ENCODE measurements around the gene STK32A. TPM values are rescaled to one million over a fixed set of nuclear protein-coding genes. Genes with fewer than 3 reads are reported as not detected.

STK32A gene
- total RNA-seq, 1 donor from 2014 or later, result 5.3 TPM

- peaks cover 6% of the 10 kb centered on the region for H3K4me1 Mint-ChIP-seq (ENCODE audit: unreplicated experiment)
Observed at GRCh38 chr5:147384346-147385193, 149.7 kb downstream of the STK32A start.

GRCh38 chr5:147387109-147387508, 152.3 kb downstream of the STK32A start:
- DNase-seq (ENCODE audit: extremely low spot score, unreplicated experiment), result no peak
- Mint-ChIP-seq H3K4me1 (ENCODE audit: unreplicated experiment) (peaks cover 6% of the 10 kb centered on the region), H3K27me3 (peaks cover 7% of the 10 kb centered on the region), H3K9me3 (no peaks in the 10 kb centered on the region), H3K4me3 (no peak overlapping the region), H3K36me3 (no peaks in the 10 kb centered on the region), H3K27ac (no peak overlapping the region)
- no peak for TF ChIP-seq CTCF (conservative IDR thresholded peaks at IDR 0.05)

More at GRCh38 chr5:147384346-147385193, 149.7 kb downstream of the STK32A start:
- no peak for DNase-seq (ENCODE audit: extremely low spot score, unreplicated experiment)
- Mint-ChIP-seq H3K9me3 (no peaks in the 10 kb centered on the region), H3K27me3 (peaks cover 4% of the 10 kb centered on the region), H3K4me3 (no peak overlapping the region), H3K36me3 (no peaks in the 10 kb centered on the region), H3K27ac (no peak overlapping the region)
- TF ChIP-seq CTCF (conservative IDR thresholded peaks at IDR 0.05), result no peak

- DNase-seq (ENCODE audit: extremely low spot score, unreplicated experiment), result no peak
- H3K27ac Mint-ChIP-seq, result no peak overlapping the region
- no peak overlapping the region for H3K4me3 Mint-ChIP-seq
- H3K27me3 Mint-ChIP-seq, result peaks cover 7% of the 10 kb centered on the region
- no peaks in the 10 kb centered on the region for H3K36me3 Mint-ChIP-seq
- TF ChIP-seq CTCF (conservative IDR thresholded peaks at IDR 0.05), result no peak
- no peaks in the 10 kb centered on the region for H3K4me1 Mint-ChIP-seq (ENCODE audit: unreplicated experiment)
- H3K9me3 Mint-ChIP-seq, result no peaks in the 10 kb centered on the region
Observed at GRCh38 chr5:147388184-147389108, 153.6 kb downstream of the STK32A start.

GRCh38 chr5:147390654-147391225, 155.9 kb downstream of the STK32A start:
- peaks cover 7% of the 10 kb centered on the region for H3K27me3 Mint-ChIP-seq
- H3K36me3 Mint-ChIP-seq, result no peaks in the 10 kb centered on the region
- no peak overlapping the region for H3K27ac Mint-ChIP-seq

More at GRCh38 chr5:147390654-147391225, 155.9 kb downstream of the STK32A start:
- H3K4me3 Mint-ChIP-seq, result no peak overlapping the region
- DNase-seq (ENCODE audit: extremely low spot score, unreplicated experiment), result no peak
- TF ChIP-seq CTCF (conservative IDR thresholded peaks at IDR 0.05), result no peak
- H3K4me1 Mint-ChIP-seq (ENCODE audit: unreplicated experiment), result no peaks in the 10 kb centered on the region
- no peaks in the 10 kb centered on the region for H3K9me3 Mint-ChIP-seq
